GM18508 (cell line): ENCODE results near the gene ZDHHC4.
"Not testable (repeated sequence)": the region's sequence is repeated elsewhere in the genome, so short reads cannot be mapped to it uniquely, and the experiment has no call there.

Experiments
- ATAC-seq: cut with Tn5 transposase; IDR thresholded peaks from one replicate; pipeline ENCODE4 v1.9.1; 2021; ENCODE audit warnings: moderate number of reproducible peaks; ENCODE audit not compliant: insufficient read depth, unreplicated experiment

ZDHHC4 gene

DNA sequence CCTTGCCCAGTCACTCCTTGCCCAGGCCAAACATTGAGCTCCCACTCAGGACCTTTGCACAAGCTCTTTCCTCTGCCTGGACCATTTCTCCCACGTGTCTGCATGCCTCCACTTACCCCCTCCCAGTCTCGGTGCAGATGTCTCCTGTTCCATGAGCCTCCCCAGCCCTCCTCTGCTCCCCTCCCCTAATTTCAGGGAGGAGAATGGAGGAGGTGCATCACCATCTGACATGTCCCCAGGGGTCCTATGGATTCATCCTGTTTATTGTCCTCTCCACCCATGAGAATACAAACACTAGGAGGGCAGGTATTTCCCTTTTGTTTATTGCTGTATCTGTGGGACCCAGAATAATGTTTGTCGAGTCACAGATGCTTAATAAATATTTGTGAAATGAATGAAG lies 17.4 kb upstream of the ZDHHC4 start:
- no peak for ATAC-seq

- no peak for ATAC-seq
These were observed 15.1 kb upstream of the ZDHHC4 start for GRCh38 chr7:6562106-6562505.

GRCh38 chr7:6563936-6564770 lies 13.1 kb upstream of the ZDHHC4 start:
- ATAC-seq = no peak

DNA sequence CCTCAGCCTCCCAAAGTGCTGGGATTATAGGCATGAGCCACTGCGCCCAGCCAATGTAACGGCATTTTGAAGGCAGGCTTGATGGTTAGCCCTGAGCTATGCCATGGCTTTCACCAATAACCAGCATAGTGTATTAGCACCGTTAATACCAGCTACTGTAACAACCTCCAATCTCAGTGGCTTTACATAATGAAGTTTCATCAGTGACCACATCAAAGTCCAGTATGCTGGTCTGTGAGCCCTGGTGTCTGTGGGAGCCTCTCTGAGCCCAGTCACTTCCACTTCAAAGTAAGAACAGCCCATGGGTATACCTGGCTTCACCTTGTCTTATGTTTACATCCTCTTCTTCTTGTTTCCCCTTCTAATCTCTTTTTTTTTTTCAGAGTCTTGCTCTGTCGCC lies 11.6 kb upstream of the ZDHHC4 start:
- no peak for ATAC-seq

DNA sequence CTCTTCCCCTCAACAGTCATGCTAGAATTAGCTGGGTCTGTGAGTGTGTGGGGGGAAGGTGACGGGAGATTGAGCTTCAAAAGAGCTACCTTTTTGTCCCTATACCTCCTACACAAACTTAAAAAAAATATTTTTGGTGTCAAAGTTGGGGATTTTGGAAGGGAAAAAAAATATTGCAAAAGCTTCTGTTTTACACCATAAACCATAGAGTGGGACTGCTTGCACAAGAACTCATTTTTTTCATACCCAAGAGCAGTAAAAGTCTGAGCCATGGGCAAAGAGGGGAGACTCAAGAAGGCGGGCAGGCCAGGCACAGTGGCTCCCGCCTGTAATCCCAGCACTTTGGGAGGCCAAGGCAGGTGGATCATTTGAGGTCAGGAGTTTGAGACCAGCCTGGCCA lies 9.4 kb upstream of the ZDHHC4 start:
- no peak for ATAC-seq

DNA sequence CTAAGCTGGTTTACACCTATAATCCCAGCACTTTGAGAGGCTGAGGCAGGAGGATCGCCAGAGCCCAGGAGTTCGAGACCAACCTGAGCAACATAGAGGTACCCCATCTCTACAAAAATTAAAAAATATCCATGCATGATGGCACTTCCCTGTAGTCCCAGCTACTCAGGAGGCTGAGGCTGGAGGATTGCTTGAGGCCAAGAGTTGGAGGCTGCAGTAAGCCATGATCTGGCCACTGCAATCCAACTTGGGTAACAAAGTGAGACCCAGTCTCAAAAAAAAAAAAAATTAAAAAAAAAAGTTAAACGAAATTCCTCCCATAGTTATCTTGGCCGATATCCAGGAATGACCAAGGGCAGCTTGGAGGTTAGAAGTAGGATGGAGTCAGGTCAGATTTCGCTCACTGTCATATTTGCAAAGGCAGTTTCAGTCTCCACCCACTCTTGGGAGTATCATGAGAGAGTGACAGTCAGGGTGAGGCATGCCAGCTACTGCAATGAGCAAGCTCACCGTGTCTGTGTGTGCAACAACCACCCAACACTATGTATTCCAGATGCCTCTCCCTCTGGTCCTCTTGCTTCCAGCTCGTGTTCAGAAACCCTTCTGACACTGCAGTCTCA lies 6.0 kb upstream of the ZDHHC4 start:
- ATAC-seq = no peak

GRCh38 chr7:6575281-6576023 lies 1.8 kb upstream of the ZDHHC4 start:
- ATAC-seq = no peak

- ATAC-seq = no peak
These were observed 1.0 kb upstream of the ZDHHC4 start for GRCh38 chr7:6576024-6576866.

DNA sequence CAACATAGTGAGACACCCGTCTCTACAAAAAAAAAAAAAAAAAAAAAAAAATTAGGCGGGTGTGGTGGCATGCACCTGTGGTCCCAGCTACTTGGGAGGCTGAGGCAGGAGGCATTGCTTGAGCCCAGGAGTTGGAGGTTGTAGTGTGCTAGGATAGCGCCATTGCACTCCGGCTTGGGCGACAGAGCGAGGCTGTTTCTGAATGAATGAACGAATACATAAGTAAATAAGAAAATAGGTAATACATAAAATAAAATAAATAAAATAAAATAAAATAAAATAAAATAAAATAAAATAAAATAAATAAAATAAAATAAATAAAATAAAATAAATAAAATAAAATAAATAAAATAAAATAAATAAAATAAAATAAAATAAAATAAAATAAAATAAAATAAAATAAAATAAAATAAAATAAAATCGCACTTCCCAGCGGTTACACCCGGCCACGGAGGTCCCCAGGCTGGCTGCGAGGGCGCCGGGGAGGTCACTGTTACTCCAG lies 336 bp upstream of the ZDHHC4 start:
- ATAC-seq = not testable (repeated sequence)

GRCh38 chr7:6578114-6579084 lies 1.1 kb downstream of the ZDHHC4 start:
- ATAC-seq = no peak

DNA sequence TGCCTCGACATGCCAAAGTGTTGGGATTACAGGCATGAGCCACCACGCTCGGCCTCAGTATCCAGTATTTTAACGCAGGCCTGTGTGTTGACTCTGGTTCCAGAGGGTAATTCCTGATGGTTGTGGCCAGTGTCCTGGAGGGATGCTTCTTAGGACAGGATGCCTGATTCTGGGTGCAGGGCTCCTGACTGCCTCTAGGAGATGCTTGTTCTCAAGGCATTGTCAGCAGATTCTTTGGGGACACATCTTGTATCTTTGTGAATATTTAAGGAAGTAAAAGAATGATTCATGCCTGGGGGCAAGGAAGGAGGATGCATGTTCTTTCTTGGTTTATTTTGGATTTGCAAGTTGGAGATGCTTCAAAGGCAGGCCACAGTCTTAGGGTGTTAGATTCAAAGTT lies 2.2 kb downstream of the ZDHHC4 start:
- ATAC-seq = no peak

DNA sequence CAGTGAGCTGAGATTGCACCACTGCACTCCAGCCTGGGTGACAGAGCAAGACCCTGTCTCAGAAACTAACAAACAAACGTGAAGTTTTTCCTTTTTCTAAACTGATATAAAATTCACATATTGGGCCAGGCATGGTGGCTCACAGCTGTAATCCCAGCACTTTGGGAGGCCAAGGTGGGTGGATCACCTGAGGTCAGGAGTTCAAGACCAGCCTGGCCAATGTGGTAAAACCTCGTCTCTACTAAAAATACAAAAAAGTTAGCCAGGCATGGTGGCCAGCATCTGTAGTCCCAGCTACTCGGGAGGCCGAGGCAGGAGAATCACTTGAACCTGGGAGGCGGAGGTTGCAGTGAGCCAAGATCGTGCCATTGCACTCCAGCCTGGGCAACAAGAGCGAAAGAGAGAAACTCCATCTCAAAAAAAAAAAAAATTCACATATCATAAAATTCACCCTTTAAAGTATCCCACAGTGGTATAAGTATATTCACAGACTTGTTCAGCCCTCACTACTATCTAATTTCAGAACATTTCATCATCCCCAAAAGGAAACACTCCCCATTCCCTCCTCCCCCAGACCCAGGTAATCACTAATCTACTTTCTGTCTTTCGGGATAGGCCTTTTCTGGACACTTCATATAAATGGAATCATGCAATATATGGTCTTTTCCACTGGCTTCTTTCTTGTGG lies 8.6 kb downstream of the ZDHHC4 start:
- ATAC-seq = not testable (repeated sequence)

DNA sequence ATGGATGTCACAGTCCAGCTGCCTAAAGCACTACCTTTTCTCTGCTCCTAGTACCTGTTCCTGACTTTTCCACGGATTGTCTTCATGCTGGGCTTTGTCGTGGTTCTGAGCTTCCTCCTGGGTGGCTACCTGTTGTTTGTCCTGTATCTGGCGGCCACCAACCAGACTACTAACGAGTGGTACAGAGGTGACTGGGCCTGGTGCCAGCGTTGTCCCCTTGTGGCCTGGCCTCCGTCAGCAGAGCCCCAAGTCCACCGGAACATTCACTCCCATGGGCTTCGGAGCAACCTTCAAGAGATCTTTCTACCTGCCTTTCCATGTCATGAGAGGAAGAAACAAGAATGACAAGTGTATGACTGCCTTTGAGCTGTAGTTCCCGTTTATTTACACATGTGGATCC lies 11.3 kb downstream of the ZDHHC4 start:
- no peak for ATAC-seq

DNA sequence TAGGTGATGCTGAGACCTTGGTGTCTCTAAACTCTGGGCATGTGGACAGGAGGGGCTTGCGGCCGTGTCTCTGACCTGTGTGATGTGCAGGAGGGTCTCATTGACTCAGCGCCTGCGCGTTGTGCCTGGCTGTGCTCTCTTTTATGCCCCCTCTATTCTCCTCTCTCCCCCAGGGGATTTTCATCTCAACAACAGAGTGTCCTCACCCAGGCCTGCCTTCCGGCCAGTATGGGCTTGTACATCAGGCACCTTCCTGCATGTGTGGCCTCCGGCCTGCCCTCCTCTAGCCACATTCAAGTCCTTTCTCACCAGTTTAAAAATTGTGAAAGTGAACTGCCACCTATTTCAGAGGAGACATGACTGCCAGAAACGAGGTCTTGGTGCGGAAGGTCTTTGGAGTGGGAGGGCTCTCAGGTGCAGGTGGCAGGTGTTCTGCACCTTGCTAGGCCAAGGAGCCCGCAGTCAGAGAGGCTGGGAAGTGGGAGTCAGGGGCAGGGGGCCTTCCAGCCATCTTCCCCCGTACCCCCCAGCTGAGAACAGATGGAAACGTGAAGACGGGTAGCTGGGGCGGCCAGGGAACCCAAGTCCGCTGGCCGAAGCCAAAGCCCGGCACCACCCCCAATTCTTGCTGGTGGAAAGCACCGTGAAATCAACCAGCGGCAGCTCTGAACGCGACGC lies 12.0 kb downstream of the ZDHHC4 start:
- no peak for ATAC-seq

GRCh38 chr7:6589829-6590644 lies 12.8 kb downstream of the ZDHHC4 start, which contains the start of gene INTS15:
Gene INTS15, plus strand, starts transcription at chr7:6590021. Its CDS starts 263 bp downstream, at chr7:6590284.
- ATAC-seq = peak; percentile 56

- ATAC-seq = peak; percentile 8
These were observed 13.4 kb downstream of the ZDHHC4 start for GRCh38 chr7:6590645-6591110.

- no peak for ATAC-seq
These were observed 22.8 kb downstream of the ZDHHC4 start for GRCh38 chr7:6600093-6600492.
